Activated CD8-positive, alpha-beta memory T cell treated with anti-CD3 and anti-CD28 coated beads for 4 hours (primary cell): Measurements from ENCODE around the gene ZNF525.
"Not testable (repeated sequence)": the region's sequence is repeated elsewhere in the genome, so short reads cannot be mapped to it uniquely, and the experiment has no call there.

Source experiments
- DNase-seq, 2 donors: peaks; one replicate each; pipeline ENCODE4 v3.0.0-alpha.2; 2020; ENCODE audit warnings: low read depth in 2 of 2

The ZNF525 gene

GRCh38 chr19:53365134-53365898 lies at the start of gene ZNF525:
Gene ZNF525 (plus strand): TSS chr19:53365705. CDS start chr19:53372282, 6,577 bp downstream.
- DNase-seq = peak; percentile 94 to 96

GRCh38 chr19:53328967-53329366 lies 36.5 kb upstream of the ZNF525 start:
- DNase-seq = no peak

DNA sequence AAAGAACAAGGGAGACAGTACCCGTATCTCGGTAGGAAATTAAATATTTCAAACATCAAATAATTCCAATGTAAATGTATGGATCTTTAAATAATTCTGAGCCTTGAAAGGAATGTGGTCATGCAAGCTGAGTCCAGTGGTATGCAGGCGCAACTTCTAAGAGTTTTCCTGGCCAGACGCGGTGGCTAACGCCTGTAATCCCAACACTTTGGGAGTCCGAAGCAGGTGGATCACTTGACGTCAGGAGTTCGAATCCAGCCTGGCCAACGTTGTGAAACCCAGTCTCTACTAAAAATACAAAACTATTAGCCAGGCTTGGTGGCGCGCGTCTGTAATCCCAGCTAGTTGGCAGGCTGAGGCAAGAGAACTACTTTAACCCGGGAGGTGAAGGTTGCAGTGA lies 33.0 kb upstream of the ZNF525 start:
- no peak for DNase-seq

- no peak for DNase-seq
Observed at GRCh38 chr19:53333066-53333462, 32.4 kb upstream of the ZNF525 start.

DNA sequence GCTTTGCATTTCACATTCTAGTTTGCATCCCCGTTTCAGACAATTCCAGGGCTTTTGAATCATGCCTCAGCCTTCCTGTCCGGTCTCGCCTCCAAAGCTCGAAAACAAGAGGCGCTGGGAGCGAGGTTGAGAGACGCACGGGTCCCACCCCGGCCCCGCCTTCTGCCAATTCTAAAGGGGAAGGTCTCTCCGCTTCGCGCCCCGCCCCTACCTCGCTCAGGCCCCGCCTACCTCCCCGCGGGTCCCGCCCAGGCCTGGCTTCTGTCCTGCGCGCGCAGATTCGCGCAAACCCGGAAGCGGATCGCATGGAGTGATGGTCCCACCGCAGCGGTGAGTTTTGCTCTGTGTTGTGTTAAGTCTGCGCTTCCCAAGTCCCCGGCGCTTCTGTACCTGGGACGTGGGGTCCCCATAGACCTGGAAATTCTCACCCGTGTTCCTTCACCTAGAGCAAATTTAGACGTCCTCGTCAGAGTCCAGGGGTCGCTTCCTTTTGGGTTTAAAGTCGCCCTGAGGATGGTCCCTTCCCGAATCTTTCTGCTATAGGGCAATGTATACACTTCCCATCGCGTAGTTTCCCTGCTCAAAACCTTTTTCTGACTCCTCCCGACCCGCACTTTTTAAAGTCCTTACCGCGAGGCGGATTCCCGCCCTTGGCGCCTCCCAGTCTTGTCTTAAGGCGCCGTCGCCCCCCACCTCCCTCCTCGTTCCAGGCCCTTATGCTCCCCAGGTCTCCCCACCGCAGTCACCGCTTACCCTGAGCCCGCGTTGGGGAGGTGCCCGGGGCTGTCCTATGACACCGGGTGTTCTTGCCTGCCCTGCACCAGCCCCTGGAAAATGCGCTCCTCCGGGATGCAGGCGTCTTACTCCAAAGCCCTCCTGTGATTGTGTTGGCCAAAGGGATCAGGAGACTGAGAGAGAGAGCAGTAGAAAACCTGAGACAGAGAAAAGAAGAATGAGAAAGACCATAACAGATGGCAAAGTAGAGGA lies 31.7 kb upstream of the ZNF525 start, which contains the start of gene ZNF845:
Gene ZNF845 (plus strand): TSS at position 287 of the 987 bp plus-strand sequence. CDS start 7,559 bp downstream, outside the sequence.
- DNase-seq = peak; percentile 91 to 92

- DNase-seq = not testable (repeated sequence)
Observed at GRCh38 chr19:53344403-53344802, 21.1 kb upstream of the ZNF525 start.

- DNase-seq = no peak
Observed at GRCh38 chr19:53355739-53356138, 9.8 kb upstream of the ZNF525 start.

GRCh38 chr19:53357821-53358581 lies 7.5 kb upstream of the ZNF525 start:
- no peak for DNase-seq

DNA sequence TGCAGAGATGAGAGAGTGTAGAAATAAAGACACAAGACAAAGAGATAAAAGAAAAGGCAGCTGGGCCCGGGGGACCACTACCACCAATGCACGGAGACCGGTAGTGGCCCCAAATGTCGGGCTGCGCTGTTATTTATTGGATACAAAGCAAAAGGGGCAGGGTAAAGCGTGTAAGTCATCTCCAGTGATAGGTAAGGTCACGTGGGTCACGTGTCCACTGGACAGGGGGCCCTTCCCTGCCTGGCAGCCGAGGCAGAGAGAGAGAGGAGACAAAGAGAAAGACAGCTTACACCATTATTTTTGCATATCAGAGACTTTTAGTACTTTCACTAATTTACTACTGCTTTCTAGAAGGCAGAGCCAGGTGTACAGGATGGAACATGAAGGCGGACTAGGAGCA lies 5.4 kb upstream of the ZNF525 start:
- DNase-seq = not testable (repeated sequence)

- DNase-seq = peak; percentile 6
Observed at GRCh38 chr19:53365899-53366493, 491 bp downstream of the ZNF525 start.

- DNase-seq = no peak
Observed at GRCh38 chr19:53372196-53372595, 6.7 kb downstream of the ZNF525 start.

- DNase-seq = no peak
Observed at GRCh38 chr19:53374288-53374687, 8.8 kb downstream of the ZNF525 start.

GRCh38 chr19:53374743-53375142 lies 9.2 kb downstream of the ZNF525 start:
- no peak for DNase-seq

DNA sequence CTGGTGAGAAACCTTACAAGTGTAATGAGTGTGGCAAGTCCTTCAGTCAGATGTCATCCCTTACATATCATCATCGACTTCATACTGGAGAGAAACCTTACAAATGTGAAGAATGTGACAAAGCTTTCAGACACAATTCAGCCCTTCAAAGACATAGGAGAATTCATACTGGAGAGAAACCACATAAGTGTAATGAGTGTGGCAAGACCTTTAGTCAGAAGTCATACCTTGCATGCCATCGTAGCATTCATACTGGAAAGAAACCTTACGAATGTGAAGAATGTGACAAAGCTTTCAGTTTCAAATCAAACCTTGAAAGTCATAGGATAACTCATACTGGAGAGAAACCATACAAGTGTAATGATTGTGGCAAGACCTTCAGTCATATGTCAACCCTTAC lies 15.9 kb downstream of the ZNF525 start:
- DNase-seq = no peak

DNA sequence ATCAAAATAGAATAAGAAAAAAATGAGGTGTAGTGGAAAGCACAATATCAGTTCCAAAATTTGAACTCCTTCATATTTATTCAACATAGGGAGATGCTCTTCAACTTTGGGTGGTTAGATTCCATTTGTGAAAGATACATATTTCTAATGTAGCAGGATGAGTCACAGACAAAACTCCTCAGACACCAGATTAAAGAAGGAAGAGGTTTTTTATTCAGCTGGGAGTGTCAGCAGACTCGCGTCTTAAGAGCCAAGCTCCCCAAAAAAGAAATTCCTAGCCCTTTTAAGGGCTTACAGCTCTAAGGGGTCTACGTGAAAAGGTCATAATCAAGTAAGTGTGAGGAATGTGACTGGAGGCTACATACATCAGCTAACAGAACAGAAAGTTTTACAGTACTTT lies 22.7 kb downstream of the ZNF525 start:
- DNase-seq = no peak

GRCh38 chr19:53388904-53389303 lies 23.4 kb downstream of the ZNF525 start:
- DNase-seq = no peak

DNA sequence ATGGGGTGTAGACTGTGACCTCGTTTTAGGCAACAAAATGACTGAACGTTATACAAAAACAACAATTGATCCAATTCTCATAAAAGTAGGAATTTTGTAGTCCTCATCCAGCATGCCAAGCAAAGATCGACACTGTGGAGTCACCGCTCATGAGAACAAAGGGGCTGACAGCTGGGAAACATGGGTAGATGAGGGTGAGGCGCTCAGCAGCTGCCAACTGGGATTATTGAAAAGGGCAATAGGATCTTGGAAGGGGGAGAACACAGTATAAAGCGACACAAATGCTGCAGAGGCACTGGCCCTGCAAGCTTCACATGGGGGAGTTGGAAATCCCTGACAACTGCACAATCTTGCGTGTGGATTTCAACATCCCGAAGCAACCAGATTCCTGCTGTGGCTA lies 24.1 kb downstream of the ZNF525 start:
- no peak for DNase-seq

DNA sequence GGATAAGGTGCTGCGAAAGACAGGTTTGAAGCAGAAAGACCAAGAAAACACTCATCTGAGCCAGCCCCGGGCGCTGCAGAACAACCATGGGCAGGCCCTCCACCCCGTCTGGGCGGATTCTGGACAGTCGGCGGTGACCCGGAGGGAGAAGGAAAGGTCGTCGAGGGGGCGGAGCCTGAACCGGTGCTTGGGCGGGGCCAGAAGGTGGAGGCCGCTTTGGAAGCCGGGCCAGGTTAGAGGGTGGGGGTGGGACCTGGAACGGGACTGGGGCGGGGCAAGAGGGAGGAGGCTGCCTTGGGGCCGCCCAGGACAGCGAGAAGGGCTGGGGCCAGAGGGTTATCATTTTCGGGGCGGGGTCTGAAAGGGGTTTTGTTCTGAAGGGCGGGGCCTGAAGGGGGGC lies 24.5 kb downstream of the ZNF525 start:
- DNase-seq = no peak

DNA sequence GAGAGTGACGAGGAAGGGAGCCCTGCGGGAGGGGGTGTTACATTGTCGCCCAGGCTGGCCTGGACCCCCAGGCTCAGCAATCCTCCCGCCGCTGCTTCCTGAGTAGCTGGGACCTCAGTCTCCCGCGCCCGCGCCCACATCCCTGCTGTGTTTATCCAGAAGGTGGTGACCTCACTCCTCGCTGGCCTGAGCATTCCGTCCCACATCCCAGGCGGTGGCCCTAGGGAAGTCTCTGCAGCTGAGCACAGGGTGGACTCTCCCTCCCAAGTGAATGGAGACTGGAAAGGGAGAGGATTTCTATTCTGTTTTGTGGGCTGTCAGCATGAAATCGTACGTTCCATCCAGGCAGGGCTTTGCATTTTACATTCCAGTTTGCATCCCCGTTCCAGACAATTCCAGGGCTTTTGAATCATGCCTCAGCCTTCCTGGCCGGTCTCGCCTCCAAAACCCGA lies 29.0 kb downstream of the ZNF525 start:
- no peak for DNase-seq

GRCh38 chr19:53394974-53395839 lies 29.7 kb downstream of the ZNF525 start, which contains the start of gene ZNF765:
Gene ZNF765 (plus strand): TSS chr19:53395149. CDS start chr19:53398016, 2,867 bp downstream.
- peak; percentile 95 for DNase-seq
